GM11168 (cell line): ENCODE data around the gene TGFB1I1.

ENCODE experiments used
- in situ Hi-C: fragments of 300-500 bp; cut with MboI; formaldehyde crosslinking; loops from one replicate; pipeline ENCODE4 v1.12.0; 2022; ENCODE audit warnings: low sequenced_read_pairs; ENCODE audit not compliant: unreplicated experiment

The TGFB1I1 gene

GRCh38 chr16:31451201-31451600 lies 20.8 kb upstream of the TGFB1I1 start:
- in situ Hi-C loops = no loop called here

GRCh38 chr16:31451681-31452351 lies 20.1 kb upstream of the TGFB1I1 start:
- in situ Hi-C loops = no loop called here

GRCh38 chr16:31452631-31453106 lies 19.3 kb upstream of the TGFB1I1 start:
- in situ Hi-C loops = no loop called here

- in situ Hi-C loops = no loop called here
These were observed 18.4 kb upstream of the TGFB1I1 start for GRCh38 chr16:31453255-31454204.

- in situ Hi-C loops = no loop called here
These were observed 16.2 kb upstream of the TGFB1I1 start for GRCh38 chr16:31455601-31456314.

- in situ Hi-C loops = no loop called here
These were observed 15.0 kb upstream of the TGFB1I1 start for GRCh38 chr16:31456988-31457360.

GRCh38 chr16:31458073-31458843 lies 13.7 kb upstream of the TGFB1I1 start:
- in situ Hi-C loops = no loop called here

- in situ Hi-C loops = no loop called here
These were observed 12.9 kb upstream of the TGFB1I1 start, which contains the start of gene ARMC5 for GRCh38 chr16:31458844-31459686. Gene ARMC5, plus strand, starts transcription at chr16:31459501. Its CDS starts 24 bp downstream, at chr16:31459525.

- in situ Hi-C loops = no loop called here
These were observed 12.0 kb upstream of the TGFB1I1 start for GRCh38 chr16:31459687-31460581.

- in situ Hi-C loops = no loop called here
These were observed 11.4 kb upstream of the TGFB1I1 start for GRCh38 chr16:31460582-31461002.

- in situ Hi-C loops = no loop called here
These were observed 10.6 kb upstream of the TGFB1I1 start for GRCh38 chr16:31461201-31461920.

GRCh38 chr16:31461921-31462804 lies 9.8 kb upstream of the TGFB1I1 start:
- in situ Hi-C loops = no loop called here

GRCh38 chr16:31464348-31464769 lies 7.6 kb upstream of the TGFB1I1 start:
- in situ Hi-C loops = no loop called here

- in situ Hi-C loops = no loop called here
These were observed 7.1 kb upstream of the TGFB1I1 start for GRCh38 chr16:31464781-31465260.

GRCh38 chr16:31465788-31466370 lies 6.1 kb upstream of the TGFB1I1 start:
- in situ Hi-C loops = no loop called here

- in situ Hi-C loops = no loop called here
These were observed 5.5 kb upstream of the TGFB1I1 start for GRCh38 chr16:31466381-31466841.
